ENCODE results near the gene ZBED6.

- TF ChIP-seq, protein P1, sequence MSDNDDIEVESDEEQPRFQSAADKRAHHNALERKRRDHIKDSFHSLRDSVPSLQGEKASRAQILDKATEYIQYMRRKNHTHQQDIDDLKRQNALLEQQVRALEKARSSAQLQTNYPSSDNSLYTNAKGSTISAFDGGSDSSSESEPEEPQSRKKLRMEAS (IDR thresholded peaks at IDR 0.05; ENCODE audit: low read depth, low read length) = no peak
- TF ChIP-seq CTCF (IDR thresholded peaks at IDR 0.05; ENCODE audit: low read depth, low read length) = no peak
Measured at GRCh38 chr1:203818399-203818798, 23.0 kb downstream of the ZBED6 start.
